OCI-LY1 (cell line): ENCODE data around the gene SLIT3.

Experiments used
- CTCF ChIP-seq: fragments of 200-600 bp; sonication (generic), shearing (Covaris generic); IDR thresholded peaks from 2 replicates; pipeline ENCODE4 v1.5.1; 2017; ENCODE audit warnings: mild to moderate bottlenecking, antibody characterized with exemption, low read length, moderate library complexity, mixed read lengths
- EZH2 ChIP-seq: fragments of 200-600 bp; sonication (generic), shearing (Covaris generic); IDR thresholded peaks from 2 replicates; pipeline ENCODE4 v1.8.0; 2017; ENCODE audit warnings: borderline replicate concordance, mixed run types, mild to moderate bottlenecking, antibody characterized with exemption, low read length, moderate library complexity, mixed read lengths

DNA sequence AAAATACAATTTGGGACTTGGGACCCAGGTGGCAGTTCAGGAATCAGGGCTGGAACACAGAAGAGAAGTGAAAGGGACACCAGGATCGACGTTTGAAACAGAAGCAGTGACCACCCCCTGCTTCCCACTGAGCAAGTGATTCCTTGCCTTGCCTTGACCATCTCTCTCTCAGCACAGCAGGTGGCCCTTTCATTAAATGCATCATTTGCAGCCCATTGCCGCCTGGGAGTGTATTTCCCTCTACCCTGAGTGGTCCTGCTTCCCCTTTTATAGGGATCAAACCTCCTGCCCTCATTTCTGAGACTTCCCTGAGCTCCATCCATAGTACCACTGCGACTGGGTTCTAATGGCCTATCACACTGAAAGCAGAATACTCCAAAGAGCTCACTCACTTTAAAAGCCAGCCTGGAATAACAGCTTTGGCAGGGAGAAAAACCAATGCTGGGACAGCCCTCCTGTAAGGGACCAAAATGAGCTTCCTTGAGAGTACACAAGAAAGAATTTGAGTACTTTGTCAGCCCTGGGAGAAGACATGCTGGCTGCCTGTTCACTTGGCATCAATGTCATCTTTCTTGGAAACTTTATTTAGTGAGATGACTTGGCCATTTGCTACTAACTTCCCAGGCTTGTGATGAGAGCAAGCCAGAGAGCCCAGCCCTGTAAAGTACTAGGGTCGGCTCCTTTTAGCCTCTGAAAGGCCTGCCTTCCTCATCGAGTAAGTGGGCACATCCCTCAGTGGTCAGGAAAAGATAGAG, 149.7 kb downstream of the SLIT3 start:
- no peak for TF ChIP-seq CTCF
- TF ChIP-seq EZH2 = no peak
